Endothelial cell (in vitro differentiated cells): ENCODE data around the gene GDPD5. TPM values are rescaled to one million over a fixed set of nuclear protein-coding genes. Genes with fewer than 3 reads are reported as not detected.

Experiments
- DNase-seq: peaks from one replicate; pipeline ENCODE4 v3.0.0; 2021; ENCODE audit warnings: low spot score
- H3K27ac Mint-ChIP-seq: one replicate; pipeline ENCODE4 v1.8.0; 2021; ENCODE audit warnings: mixed read lengths, inconsistent platforms; ENCODE audit not compliant: unreplicated experiment
- H3K27me3 Mint-ChIP-seq: one replicate; pipeline ENCODE4 v1.8.0; 2021; ENCODE audit warnings: mild to moderate bottlenecking, moderate library complexity, mixed read lengths, inconsistent platforms; ENCODE audit not compliant: unreplicated experiment
- H3K36me3 Mint-ChIP-seq: one replicate; pipeline ENCODE4 v1.8.0; 2021; ENCODE audit warnings: mild to moderate bottlenecking, low read depth, mixed read lengths, inconsistent platforms; ENCODE audit not compliant: unreplicated experiment
- H3K4me1 Mint-ChIP-seq: one replicate; pipeline ENCODE4 v1.8.0; 2021; ENCODE audit warnings: mild to moderate bottlenecking, mixed read lengths, inconsistent platforms; ENCODE audit not compliant: unreplicated experiment
- H3K4me3 Mint-ChIP-seq: one replicate; pipeline ENCODE4 v1.8.0; 2021; ENCODE audit warnings: mild to moderate bottlenecking, mixed read lengths, inconsistent platforms; ENCODE audit not compliant: unreplicated experiment
- H3K9me3 Mint-ChIP-seq: one replicate; pipeline ENCODE4 v1.8.0; 2021; ENCODE audit warnings: mixed read lengths, inconsistent platforms; ENCODE audit not compliant: unreplicated experiment
- CTCF ChIP-seq: fragments of 200-600 bp; sonication (generic); IDR thresholded peaks from one replicate; pipeline ENCODE4 v1.5.0; 2021; ENCODE audit warnings: antibody characterized with exemption; ENCODE audit not compliant: unreplicated experiment
- total RNA-seq: library from RNA; stranded (reverse); fragmentation: NEBNext Ultra II Directional; extraction: Animal tissue kit (Norgen Biotek cat#: 25700); gene quantifications from one replicate; pipeline ENCODE4 v1.2.1, GENCODE V29; 2021; ENCODE audit not compliant: unreplicated experiment

GDPD5 gene
- total RNA-seq, 1 donor from 2014 or later, result 674 TPM

GRCh38 chr11:75554258-75555022, 28.7 kb upstream of the GDPD5 start:
- H3K4me3 Mint-ChIP-seq, result no peak overlapping the region
- DNase-seq, result no peak
- H3K4me1 Mint-ChIP-seq, result peaks cover 30% of the 10 kb centered on the region
- H3K27me3 Mint-ChIP-seq, result peaks cover 10% of the 10 kb centered on the region
- no peaks in the 10 kb centered on the region for H3K9me3 Mint-ChIP-seq
- no peaks in the 10 kb centered on the region for H3K36me3 Mint-ChIP-seq
- no peak for TF ChIP-seq CTCF
- no peak overlapping the region for H3K27ac Mint-ChIP-seq

- no peak overlapping the region for H3K4me3 Mint-ChIP-seq
- peaks cover 7% of the 10 kb centered on the region for H3K27me3 Mint-ChIP-seq
- DNase-seq, result no peak
- no peaks in the 10 kb centered on the region for H3K36me3 Mint-ChIP-seq
- no peaks in the 10 kb centered on the region for H3K9me3 Mint-ChIP-seq
- no peak for TF ChIP-seq CTCF
- peaks cover 24% of the 10 kb centered on the region for H3K4me1 Mint-ChIP-seq
- no peak overlapping the region for H3K27ac Mint-ChIP-seq
Observed at GRCh38 chr11:75553889-75554257, 28.1 kb upstream of the GDPD5 start.

- TF ChIP-seq CTCF, result no peak
- H3K36me3 Mint-ChIP-seq, result no peaks in the 10 kb centered on the region
- peaks cover 19% of the 10 kb centered on the region for H3K4me1 Mint-ChIP-seq
- no peak overlapping the region for H3K4me3 Mint-ChIP-seq
- no peak for DNase-seq
- no peaks in the 10 kb centered on the region for H3K9me3 Mint-ChIP-seq
- peaks cover 3% of the 10 kb centered on the region for H3K27me3 Mint-ChIP-seq
- no peak overlapping the region for H3K27ac Mint-ChIP-seq
Observed at GRCh38 chr11:75553182-75553581, 27.4 kb upstream of the GDPD5 start.

GRCh38 chr11:75549370-75549958, 23.7 kb upstream of the GDPD5 start:
- Mint-ChIP-seq H3K4me1 (peaks cover 11% of the 10 kb centered on the region), H3K36me3 (no peaks in the 10 kb centered on the region), H3K4me3 (no peak overlapping the region), H3K27ac (no peak overlapping the region), H3K27me3 (no peaks in the 10 kb centered on the region), H3K9me3 (no peaks in the 10 kb centered on the region)
- DNase-seq, result no peak
- no peak for TF ChIP-seq CTCF

GRCh38 chr11:75548595-75549272, 23.0 kb upstream of the GDPD5 start:
- H3K9me3 Mint-ChIP-seq, result no peaks in the 10 kb centered on the region
- no peak overlapping the region for H3K4me3 Mint-ChIP-seq
- peaks cover 11% of the 10 kb centered on the region for H3K4me1 Mint-ChIP-seq
- no peak for TF ChIP-seq CTCF
- H3K36me3 Mint-ChIP-seq, result no peaks in the 10 kb centered on the region
- H3K27ac Mint-ChIP-seq, result no peak overlapping the region
- no peaks in the 10 kb centered on the region for H3K27me3 Mint-ChIP-seq
- no peak for DNase-seq
